Activated T-helper 2 cell treated with anti-CD3 and anti-CD28 coated beads, Interferon-gamma antibody, Interleukin-2, Interleukin-4, amounts not matched to agents 10 μg/mL and 5 μg/mL and 100 μg/mL, durations not matched to agents 14 hours and 24 hours and 36 hours (primary cell): ENCODE data around the gene NTF4. TPM values are rescaled to one million over a fixed set of nuclear protein-coding genes. Genes with fewer than 3 reads are reported as not detected.
"Not testable (repeated sequence)": the region's sequence is repeated elsewhere in the genome, so short reads cannot be mapped to it uniquely, and the experiment has no call there.

Experiments
- DNase-seq: peaks from one replicate; pipeline ENCODE4 v3.0.0; 2021; ENCODE audit warnings: low spot score
- H3K27ac Mint-ChIP-seq: one replicate; pipeline ENCODE4 v1.8.0; 2021; ENCODE audit warnings: mixed read lengths
- H3K27me3 Mint-ChIP-seq: one replicate; pipeline ENCODE4 v1.8.0; 2021; ENCODE audit warnings: low read depth, mixed read lengths
- H3K36me3 Mint-ChIP-seq: one replicate; pipeline ENCODE4 v1.8.0; 2021; ENCODE audit warnings: low read depth, mixed read lengths
- H3K4me1 Mint-ChIP-seq: one replicate; pipeline ENCODE4 v1.8.0; 2021; ENCODE audit warnings: low read depth, mixed read lengths
- H3K4me3 Mint-ChIP-seq: one replicate; pipeline ENCODE4 v1.8.0; 2021; ENCODE audit warnings: low read depth, mild to moderate bottlenecking, moderate library complexity, mixed read lengths
- H3K9me3 Mint-ChIP-seq: one replicate; pipeline ENCODE4 v1.8.0; 2021; ENCODE audit warnings: mixed read lengths
- intact Hi-C: fragments of 100-400 bp; cut with micrococcal nuclease; formaldehyde crosslinking; loops from one replicate; pipeline ENCODE4 v1.15.1; 2023
- total RNA-seq: library from RNA; stranded (reverse); gene quantifications from 2 replicates; pipeline ENCODE4 v1.2.3, GENCODE V29; 2022

NTF4 gene
- total RNA-seq, 1 donor from 2014 or later, result not detected

- H3K4me3 Mint-ChIP-seq, intact Hi-C loops, H3K4me1 Mint-ChIP-seq, H3K27ac Mint-ChIP-seq, H3K36me3 Mint-ChIP-seq, DNase-seq, H3K9me3 Mint-ChIP-seq, H3K27me3 Mint-ChIP-seq: not testable (repeated sequence)
These were observed 26.5 kb downstream of the NTF4 start for GRCh38 chr19:49038111-49038510.

GRCh38 chr19:49036815-49037214 is 27.8 kb downstream of the NTF4 start, which contains the start of gene CGB1:
Gene CGB1, minus strand, starts transcription at chr19:49036895. Its CDS starts 184 bp downstream, at chr19:49036711.
- intact Hi-C loops, H3K36me3 Mint-ChIP-seq, H3K9me3 Mint-ChIP-seq, H3K27ac Mint-ChIP-seq, H3K4me1 Mint-ChIP-seq, H3K27me3 Mint-ChIP-seq, H3K4me3 Mint-ChIP-seq: not testable (repeated sequence)
- DNase-seq, result peak; percentile 44

GRCh38 chr19:49031642-49032301 is 32.8 kb downstream of the NTF4 start, which contains the start of gene CGB2:
Gene CGB2, plus strand, starts transcription at chr19:49031890. Its CDS starts 206 bp downstream, at chr19:49032096.
- intact Hi-C loops, H3K27ac Mint-ChIP-seq, H3K9me3 Mint-ChIP-seq, H3K36me3 Mint-ChIP-seq, H3K27me3 Mint-ChIP-seq, H3K4me1 Mint-ChIP-seq: not testable (repeated sequence)
- peak within 1 kb of the TSS; percentile 66 for H3K4me3 Mint-ChIP-seq
- DNase-seq, result peak; percentile 69

- H3K27me3 Mint-ChIP-seq, intact Hi-C loops, H3K4me3 Mint-ChIP-seq, H3K9me3 Mint-ChIP-seq, H3K36me3 Mint-ChIP-seq, H3K4me1 Mint-ChIP-seq, DNase-seq, H3K27ac Mint-ChIP-seq: not testable (repeated sequence)
These were observed 34.3 kb downstream of the NTF4 start for GRCh38 chr19:49030323-49030722.

- H3K4me3 Mint-ChIP-seq, H3K36me3 Mint-ChIP-seq, intact Hi-C loops, DNase-seq, H3K27me3 Mint-ChIP-seq, H3K9me3 Mint-ChIP-seq, H3K4me1 Mint-ChIP-seq, H3K27ac Mint-ChIP-seq: not testable (repeated sequence)
These were observed 34.9 kb downstream of the NTF4 start for GRCh38 chr19:49029749-49030148.

GRCh38 chr19:49028686-49029085 is 35.9 kb downstream of the NTF4 start:
- not testable (repeated sequence) for H3K4me1 Mint-ChIP-seq, DNase-seq

GRCh38 chr19:49025599-49025998 is 39.0 kb downstream of the NTF4 start:
- H3K36me3 Mint-ChIP-seq, H3K4me3 Mint-ChIP-seq, H3K9me3 Mint-ChIP-seq, H3K4me1 Mint-ChIP-seq, H3K27me3 Mint-ChIP-seq, intact Hi-C loops, H3K27ac Mint-ChIP-seq, DNase-seq: not testable (repeated sequence)

More at GRCh38 chr19:49028686-49029085, 35.9 kb downstream of the NTF4 start:
- H3K27ac Mint-ChIP-seq, H3K9me3 Mint-ChIP-seq, H3K4me3 Mint-ChIP-seq, intact Hi-C loops, H3K36me3 Mint-ChIP-seq, H3K27me3 Mint-ChIP-seq: not testable (repeated sequence)

- H3K27me3 Mint-ChIP-seq, H3K9me3 Mint-ChIP-seq, DNase-seq, H3K4me1 Mint-ChIP-seq, H3K36me3 Mint-ChIP-seq, H3K27ac Mint-ChIP-seq, intact Hi-C loops, H3K4me3 Mint-ChIP-seq: not testable (repeated sequence)
These were observed 39.5 kb downstream of the NTF4 start for GRCh38 chr19:49025088-49025487.

- intact Hi-C loops, H3K27me3 Mint-ChIP-seq, H3K27ac Mint-ChIP-seq, DNase-seq, H3K9me3 Mint-ChIP-seq, H3K4me3 Mint-ChIP-seq, H3K36me3 Mint-ChIP-seq: not testable (repeated sequence)
- H3K4me1 Mint-ChIP-seq, result peaks cover 10% of the 10 kb centered on the region
These were observed 40.4 kb downstream of the NTF4 start, which contains the start of gene CGB3 for GRCh38 chr19:49024233-49024632. Gene CGB3, minus strand, starts transcription at chr19:49024333. Its CDS starts 362 bp downstream, at chr19:49023971.

- Mint-ChIP-seq H3K4me3 (no peak overlapping the region), H3K27me3 (peaks cover 10% of the 10 kb centered on the region)
These were observed 42.5 kb downstream of the NTF4 start for GRCh38 chr19:49022116-49022515.

GRCh38 chr19:49020931-49021895 is 43.4 kb downstream of the NTF4 start:
- peaks cover 3% of the 10 kb centered on the region for H3K36me3 Mint-ChIP-seq
- H3K27ac Mint-ChIP-seq, result no peak overlapping the region
- no peaks in the 10 kb centered on the region for H3K9me3 Mint-ChIP-seq
- H3K27me3 Mint-ChIP-seq, result peaks cover 10% of the 10 kb centered on the region
- no peak overlapping the region for H3K4me3 Mint-ChIP-seq
- H3K4me1 Mint-ChIP-seq, result peaks cover 20% of the 10 kb centered on the region
- intact Hi-C loops, result no loop called here
- DNase-seq, result no peak

More at GRCh38 chr19:49022116-49022515, 42.5 kb downstream of the NTF4 start:
- no peak for DNase-seq
- no peaks in the 10 kb centered on the region for H3K36me3 Mint-ChIP-seq
- no peak overlapping the region for H3K27ac Mint-ChIP-seq
- peaks cover 20% of the 10 kb centered on the region for H3K4me1 Mint-ChIP-seq
- intact Hi-C loops, result no loop called here
- no peaks in the 10 kb centered on the region for H3K9me3 Mint-ChIP-seq

GRCh38 chr19:49020342-49020741 is 44.3 kb downstream of the NTF4 start:
- peaks cover 20% of the 10 kb centered on the region for H3K4me1 Mint-ChIP-seq
- H3K27ac Mint-ChIP-seq, result no peak overlapping the region
- intact Hi-C loops, result no loop called here
- no peaks in the 10 kb centered on the region for H3K9me3 Mint-ChIP-seq
- DNase-seq, result no peak
- H3K36me3 Mint-ChIP-seq, result peaks cover 9% of the 10 kb centered on the region
- H3K27me3 Mint-ChIP-seq, result peaks cover 10% of the 10 kb centered on the region
- H3K4me3 Mint-ChIP-seq, result no peak overlapping the region
